Measurements from ENCODE around the gene SLC20A1. TPM values are rescaled to one million over a fixed set of nuclear protein-coding genes. Genes with fewer than 3 reads are reported as not detected.

Gene SLC20A1
- total and polyA plus RNA-seq, 2 donors, result 27.2 to 47.0 TPM

- Histone ChIP-seq H3K36me3 (ENCODE audit: control insufficient read depth in 2 of 2, insufficient read depth in 2 of 2, low read length in 1 of 2) (no peaks in the 10 kb centered on the region), H3K9me3 (ENCODE audit: control insufficient read depth in 2 of 2, insufficient read depth in 1 of 2, low read length in 1 of 2) (no peaks in the 10 kb centered on the region), H3K4me3 (ENCODE audit: low read length in 2 of 2) (no peak overlapping the region), H3K4me1 (ENCODE audit: control insufficient read depth in 2 of 2, insufficient read depth in 2 of 2, low read length in 2 of 2) (peaks cover 8 to 19% of the 10 kb centered on the region in 2 donors), H3K27ac (ENCODE audit: low read depth in 1 of 2, low read length in 1 of 2) (no peak overlapping the region), H3K27me3 (ENCODE audit: control insufficient read depth in 2 of 2, insufficient read depth in 1 of 2, low read length in 1 of 2) (no peaks in the 10 kb centered on the region)
- no peak for DNase-seq (ENCODE audit: low read depth in 6 of 9, low spot score in 9 of 9)
- WGBS, result 87% methylated on average over 3 of the region's 3 CpGs
Observed at GRCh38 chr2:112622528-112622849, 23.2 kb upstream of the SLC20A1 start.

DNA sequence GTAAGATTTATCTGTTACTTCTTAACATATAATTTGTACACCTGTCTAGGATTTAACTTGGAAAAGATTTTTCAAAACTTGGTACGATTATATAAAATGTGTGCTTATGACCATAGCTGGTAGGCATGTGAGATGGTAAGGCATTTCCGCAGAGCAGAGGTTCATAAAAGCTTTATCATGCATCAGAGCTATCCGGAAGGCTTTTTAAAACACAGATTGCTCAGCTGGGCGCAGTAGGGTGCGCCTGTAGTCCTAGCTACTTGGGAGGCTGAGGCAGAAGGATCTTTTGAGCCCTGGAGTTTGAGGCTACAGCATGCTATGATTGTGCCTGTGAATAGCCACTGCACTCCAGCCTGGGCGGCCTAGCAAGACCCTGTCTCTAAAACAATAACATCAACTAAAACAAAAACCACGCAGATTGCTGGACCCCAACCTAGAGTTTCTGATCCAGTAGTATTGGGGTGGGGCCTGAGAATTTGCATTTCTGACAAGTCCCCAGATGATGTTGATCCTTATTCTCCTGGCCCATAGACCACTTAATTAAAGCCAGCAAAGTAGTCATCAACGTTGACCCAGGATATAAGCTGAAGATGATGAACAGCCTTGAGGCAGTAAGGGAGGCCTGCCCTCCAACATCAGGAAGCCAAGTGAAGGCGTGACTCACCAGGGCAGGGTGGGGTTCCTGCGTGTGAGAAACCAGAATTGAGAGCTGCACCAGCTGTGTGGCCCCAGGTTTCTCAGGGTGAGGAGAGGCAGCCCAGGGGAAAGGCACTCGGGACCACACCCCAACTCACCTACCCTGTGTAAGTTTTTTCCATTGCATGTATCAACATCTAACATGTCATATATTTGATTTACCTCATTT is 21.6 kb upstream of the SLC20A1 start:
- Histone ChIP-seq H3K27me3 (ENCODE audit: control insufficient read depth in 2 of 2, insufficient read depth in 1 of 2, low read length in 1 of 2) (no peaks in the 10 kb centered on the region), H3K9me3 (ENCODE audit: control insufficient read depth in 2 of 2, insufficient read depth in 1 of 2, low read length in 1 of 2) (no peaks in the 10 kb centered on the region), H3K27ac (ENCODE audit: low read depth in 1 of 2, low read length in 1 of 2) (no peak overlapping the region), H3K4me3 (ENCODE audit: low read length in 2 of 2) (no peak overlapping the region), H3K36me3 (ENCODE audit: control insufficient read depth in 2 of 2, insufficient read depth in 2 of 2, low read length in 1 of 2) (no peaks in the 10 kb centered on the region), H3K4me1 (ENCODE audit: control insufficient read depth in 2 of 2, insufficient read depth in 2 of 2, low read length in 2 of 2) (peaks cover 11 to 25% of the 10 kb centered on the region in 2 donors)
- DNase-seq (ENCODE audit: low read depth in 6 of 9, low spot score in 9 of 9), result peak in 2 of 9 donors; percentile 30 to 54
- WGBS, result 77% methylated on average over 11 of the region's 11 CpGs

DNA sequence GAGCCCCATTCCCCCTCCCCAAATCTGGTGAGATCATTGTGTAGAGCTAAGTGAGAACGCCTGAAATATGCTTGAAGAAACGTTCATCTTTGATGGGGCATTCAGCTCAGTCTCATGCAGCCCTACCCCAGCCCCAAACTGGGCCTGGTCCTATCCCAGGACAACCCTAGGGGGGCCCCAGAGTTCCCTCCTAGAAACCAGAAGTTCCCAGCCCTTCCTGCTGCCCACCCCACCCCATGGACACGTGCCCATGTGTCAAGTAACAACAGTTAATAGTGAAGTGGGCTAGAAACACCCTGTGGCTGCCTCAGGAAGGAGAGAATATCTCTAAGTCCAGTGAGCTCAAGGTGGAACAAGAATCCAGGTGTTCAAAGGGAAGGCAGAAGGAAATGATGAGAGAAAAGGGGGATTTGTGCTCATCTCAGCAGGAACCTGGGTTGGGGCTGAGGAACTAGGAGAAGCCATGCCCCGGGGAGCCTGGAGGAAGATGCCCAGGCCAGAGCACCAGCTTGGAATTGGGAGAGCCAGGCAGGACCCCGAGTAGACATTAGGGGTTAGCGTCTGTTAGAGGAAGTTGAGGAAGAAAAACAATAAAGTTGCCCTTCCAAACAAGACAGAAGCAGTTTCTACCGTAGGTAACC is 20.1 kb upstream of the SLC20A1 start:
- Histone ChIP-seq H3K27ac (ENCODE audit: low read depth in 1 of 2, low read length in 1 of 2) (no peak overlapping the region), H3K9me3 (ENCODE audit: control insufficient read depth in 2 of 2, insufficient read depth in 1 of 2, low read length in 1 of 2) (no peaks in the 10 kb centered on the region), H3K36me3 (ENCODE audit: control insufficient read depth in 2 of 2, insufficient read depth in 2 of 2, low read length in 1 of 2) (no peaks in the 10 kb centered on the region), H3K27me3 (ENCODE audit: control insufficient read depth in 2 of 2, insufficient read depth in 1 of 2, low read length in 1 of 2) (no peaks in the 10 kb centered on the region), H3K4me3 (ENCODE audit: low read length in 2 of 2) (no peak overlapping the region), H3K4me1 (ENCODE audit: control insufficient read depth in 2 of 2, insufficient read depth in 2 of 2, low read length in 2 of 2) (peaks cover 11 to 36% of the 10 kb centered on the region in 2 donors)
- no peak for DNase-seq (ENCODE audit: low read depth in 6 of 9, low spot score in 9 of 9)
- WGBS, result 84% methylated on average over 7 of the region's 7 CpGs

GRCh38 chr2:112626604-112627059 is 19.1 kb upstream of the SLC20A1 start:
- no peaks in the 10 kb centered on the region for H3K27me3 ChIP-seq (ENCODE audit: control insufficient read depth in 2 of 2, insufficient read depth in 1 of 2, low read length in 1 of 2)
- peak overlapping the region; percentile 62 to 73 for H3K27ac ChIP-seq (ENCODE audit: low read depth in 1 of 2, low read length in 1 of 2)
- H3K4me3 ChIP-seq (ENCODE audit: low read length in 2 of 2), result peak overlapping the region in 1 of 2 donors; percentile 47
- WGBS, result 6% methylated on average over 7 of the region's 7 CpGs
- no peaks in the 10 kb centered on the region for H3K36me3 ChIP-seq (ENCODE audit: control insufficient read depth in 2 of 2, insufficient read depth in 2 of 2, low read length in 1 of 2)
- peak in 6 of 9 donors; percentile 38 to 80 (median 52) for DNase-seq (ENCODE audit: low read depth in 6 of 9, low spot score in 9 of 9)
- no peaks in the 10 kb centered on the region for H3K9me3 ChIP-seq (ENCODE audit: control insufficient read depth in 2 of 2, insufficient read depth in 1 of 2, low read length in 1 of 2)
- H3K4me1 ChIP-seq (ENCODE audit: control insufficient read depth in 2 of 2, insufficient read depth in 2 of 2, low read length in 2 of 2), result peaks cover 19 to 44% of the 10 kb centered on the region in 2 donors

- no peaks in the 10 kb centered on the region for H3K27me3 ChIP-seq (ENCODE audit: control insufficient read depth in 2 of 2, insufficient read depth in 1 of 2, low read length in 1 of 2)
- 75% methylated on average over 10 of the region's 10 CpGs for WGBS
- peak in 1 of 9 donors; percentile 28 for DNase-seq (ENCODE audit: low read depth in 6 of 9, low spot score in 9 of 9)
- H3K9me3 ChIP-seq (ENCODE audit: control insufficient read depth in 2 of 2, insufficient read depth in 1 of 2, low read length in 1 of 2), result no peaks in the 10 kb centered on the region
- peak overlapping the region in 1 of 2 donors; percentile 47 for H3K4me3 ChIP-seq (ENCODE audit: low read length in 2 of 2)
- peaks cover 23 to 51% of the 10 kb centered on the region in 2 donors for H3K4me1 ChIP-seq (ENCODE audit: control insufficient read depth in 2 of 2, insufficient read depth in 2 of 2, low read length in 2 of 2)
- peak overlapping the region; percentile 62 to 76 for H3K27ac ChIP-seq (ENCODE audit: low read depth in 1 of 2, low read length in 1 of 2)
- no peaks in the 10 kb centered on the region for H3K36me3 ChIP-seq (ENCODE audit: control insufficient read depth in 2 of 2, insufficient read depth in 2 of 2, low read length in 1 of 2)
Observed at GRCh38 chr2:112627060-112628040, 18.4 kb upstream of the SLC20A1 start.

GRCh38 chr2:112629224-112629623 is 16.5 kb upstream of the SLC20A1 start:
- Histone ChIP-seq H3K9me3 (ENCODE audit: control insufficient read depth in 2 of 2, insufficient read depth in 1 of 2, low read length in 1 of 2) (no peaks in the 10 kb centered on the region), H3K4me1 (ENCODE audit: control insufficient read depth in 2 of 2, insufficient read depth in 2 of 2, low read length in 2 of 2) (peaks cover 23 to 60% of the 10 kb centered on the region in 2 donors), H3K27me3 (ENCODE audit: control insufficient read depth in 2 of 2, insufficient read depth in 1 of 2, low read length in 1 of 2) (no peaks in the 10 kb centered on the region), H3K36me3 (ENCODE audit: control insufficient read depth in 2 of 2, insufficient read depth in 2 of 2, low read length in 1 of 2) (no peaks in the 10 kb centered on the region), H3K27ac (ENCODE audit: low read depth in 1 of 2, low read length in 1 of 2) (no peak overlapping the region), H3K4me3 (ENCODE audit: low read length in 2 of 2) (no peak overlapping the region)
- WGBS, result 98% methylated on average over 6 of the region's 6 CpGs
- DNase-seq (ENCODE audit: low read depth in 6 of 9, low spot score in 9 of 9), result no peak

DNA sequence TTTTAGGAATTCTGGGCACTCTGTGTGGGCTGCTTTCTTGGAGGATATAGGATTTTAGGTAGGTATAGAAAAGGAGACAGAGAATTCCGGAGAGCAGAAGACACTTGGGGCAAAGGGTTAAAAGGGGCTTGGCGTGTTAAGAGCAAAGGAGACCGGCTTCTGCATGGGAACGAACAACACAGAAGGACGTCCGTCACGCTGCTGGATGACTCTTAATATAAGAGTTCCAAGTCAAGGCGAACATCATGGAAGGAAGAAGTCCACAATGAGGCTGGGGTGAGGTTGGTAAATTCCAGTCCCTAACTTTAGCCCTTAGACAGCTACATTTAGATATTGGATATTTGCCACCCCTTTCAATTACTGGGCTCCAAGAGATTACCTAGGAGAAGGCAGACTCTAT is 15.9 kb upstream of the SLC20A1 start:
- H3K9me3 ChIP-seq (ENCODE audit: control insufficient read depth in 2 of 2, insufficient read depth in 1 of 2, low read length in 1 of 2), result no peaks in the 10 kb centered on the region
- DNase-seq (ENCODE audit: low read depth in 6 of 9, low spot score in 9 of 9), result no peak
- H3K27ac ChIP-seq (ENCODE audit: low read depth in 1 of 2, low read length in 1 of 2), result no peak overlapping the region
- no peaks in the 10 kb centered on the region for H3K27me3 ChIP-seq (ENCODE audit: control insufficient read depth in 2 of 2, insufficient read depth in 1 of 2, low read length in 1 of 2)
- 97% methylated on average over 8 of the region's 8 CpGs for WGBS
- H3K4me1 ChIP-seq (ENCODE audit: control insufficient read depth in 2 of 2, insufficient read depth in 2 of 2, low read length in 2 of 2), result peaks cover 23 to 62% of the 10 kb centered on the region in 2 donors
- H3K36me3 ChIP-seq (ENCODE audit: control insufficient read depth in 2 of 2, insufficient read depth in 2 of 2, low read length in 1 of 2), result no peaks in the 10 kb centered on the region
- no peak overlapping the region for H3K4me3 ChIP-seq (ENCODE audit: low read length in 2 of 2)

DNA sequence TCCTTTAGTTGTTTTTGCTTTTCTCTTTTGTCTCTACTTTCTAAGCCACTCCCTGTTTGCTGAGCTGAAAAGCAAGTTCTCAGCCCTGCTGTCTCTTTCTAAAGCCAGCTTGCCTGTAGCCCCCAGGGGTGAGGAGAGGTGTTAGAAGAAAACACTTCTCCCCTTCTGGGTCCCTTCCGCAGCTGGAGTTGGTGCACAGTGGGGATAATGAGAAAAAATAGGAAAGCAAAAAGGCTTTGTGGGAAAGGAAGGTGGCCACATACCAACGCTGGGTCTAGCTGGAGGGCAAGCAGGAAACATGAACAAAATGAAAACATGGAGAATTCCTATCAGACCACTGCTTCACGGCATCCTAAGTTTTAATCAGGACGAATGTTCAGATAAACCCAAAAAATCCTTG is 15.5 kb upstream of the SLC20A1 start:
- Histone ChIP-seq H3K9me3 (ENCODE audit: control insufficient read depth in 2 of 2, insufficient read depth in 1 of 2, low read length in 1 of 2) (no peaks in the 10 kb centered on the region), H3K4me3 (ENCODE audit: low read length in 2 of 2) (no peak overlapping the region), H3K27me3 (ENCODE audit: control insufficient read depth in 2 of 2, insufficient read depth in 1 of 2, low read length in 1 of 2) (no peaks in the 10 kb centered on the region), H3K36me3 (ENCODE audit: control insufficient read depth in 2 of 2, insufficient read depth in 2 of 2, low read length in 1 of 2) (no peaks in the 10 kb centered on the region), H3K27ac (ENCODE audit: low read depth in 1 of 2, low read length in 1 of 2) (peak overlapping the region; percentile 47 to 72), H3K4me1 (ENCODE audit: control insufficient read depth in 2 of 2, insufficient read depth in 2 of 2, low read length in 2 of 2) (peaks cover 23 to 67% of the 10 kb centered on the region in 2 donors)
- peak in 1 of 9 donors; percentile 33 for DNase-seq (ENCODE audit: low read depth in 6 of 9, low spot score in 9 of 9)
- 72% methylated on average over 4 of the region's 4 CpGs for WGBS

Measured in thymus (tissue), 11 donors.